ENCODE results near the gene MCC. TPM values are rescaled to one million over a fixed set of nuclear protein-coding genes. Genes with fewer than 3 reads are reported as not detected.
A peak's percentile ranks its signal among the peaks of the same experiment; 100 is the strongest.

MCC gene
- total and polyA plus RNA-seq, 2 of the 4 experiments (the other 2 are of a cell fraction) = 5.0 to 20.6 TPM

DNA sequence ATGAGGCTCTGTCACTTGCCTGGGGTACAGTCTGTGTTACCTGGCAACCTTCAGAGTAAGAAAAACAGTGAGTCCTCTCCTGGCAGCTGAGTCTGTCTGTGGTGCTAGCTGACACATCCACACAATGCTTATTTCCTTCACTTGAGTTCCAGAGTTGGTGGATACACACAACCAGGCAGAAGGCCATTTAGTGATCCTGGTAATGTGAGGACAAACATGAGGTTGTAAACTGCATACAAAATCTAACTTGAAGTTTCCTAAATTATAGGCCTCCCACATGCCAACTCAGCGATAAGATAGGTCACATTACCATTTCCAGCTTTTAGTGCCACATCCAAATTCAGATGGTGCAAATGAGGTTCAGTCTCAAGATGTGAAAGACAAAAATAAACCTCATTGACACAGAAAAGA is 386.1 kb downstream of the MCC start:
- no peak overlapping the region for H3K56ac ChIP-seq (ENCODE audit: extremely low read depth, insufficient read depth, low read length)
- BruUV-seq (replicated peaks) = no TSS peak
- DNase-seq = peak; percentile 50

More for the DNA sequence above, 386.1 kb downstream of the MCC start:
- Histone ChIP-seq H3K4me1 (ENCODE audit: control insufficient read depth, insufficient read depth, low read length) (no peaks in the 10 kb centered on the region), H2AFZ (replicated peaks; ENCODE audit: low read length, poor library complexity) (no peak overlapping the region), H2BK20ac (ENCODE audit: low read depth, low read length) (no peak overlapping the region), H3K27ac (ENCODE audit: insufficient read depth, low read length) (no peak overlapping the region), H3K27me3 (ENCODE audit: control insufficient read depth, insufficient read depth, low read length) (no peaks in the 10 kb centered on the region), H4K5ac (ENCODE audit: low read depth, low read length) (no peak overlapping the region), H3K4me3 (ENCODE audit: insufficient read depth, low read depth, low read length) (no peak overlapping the region), H3K4me2 (ENCODE audit: low read depth, low read length) (no peak overlapping the region), H2BK15ac (ENCODE audit: low read depth, low read length) (no peak overlapping the region), H2AK9ac (replicated peaks; ENCODE audit: low read depth, low read length, poor library complexity) (no peak overlapping the region), H2AK5ac (ENCODE audit: low read depth, low read length) (no peak overlapping the region), H3K4ac (ENCODE audit: low read depth, low read length) (no peak overlapping the region), H3K79me1 (ENCODE audit: low read depth in 1 of 2, low read length in 2 of 2) (no peaks in the 10 kb centered on the region; a peak in 1 of 4 replicates), H4K20me1 (ENCODE audit: insufficient read depth, low read length) (no peaks in the 10 kb centered on the region), H2BK5ac (ENCODE audit: low read depth, low read length, poor library complexity, severe bottlenecking) (no peak overlapping the region), H3K9me1 (ENCODE audit: insufficient read depth, low read length) (no peaks in the 10 kb centered on the region), H3K14ac (replicated peaks; ENCODE audit: low read depth, low read length) (no peak overlapping the region), H3K18ac (ENCODE audit: low read depth, low read length) (no peak overlapping the region), H3K9me3 (ENCODE audit: control insufficient read depth, insufficient read depth, low read length) (no peaks in the 10 kb centered on the region), H3K36me3 (ENCODE audit: control insufficient read depth, insufficient read depth, low read length) (peaks cover 31% of the 10 kb centered on the region), H3K23ac (ENCODE audit: low read depth, low read length) (no peak overlapping the region), H2BK120ac (ENCODE audit: low read depth, low read length) (no peak overlapping the region), H4K8ac (ENCODE audit: low read depth in 2 of 2, low read length in 2 of 2) (no peak overlapping the region), H3K9ac (ENCODE audit: low read depth, low read length) (no peak overlapping the region), H4K91ac (ENCODE audit: insufficient read depth, low read depth, low read length) (no peak overlapping the region)
- WGBS, 2 experiments (ENCODE audit: extremely low coverage in 2 of 2, insufficient read length in 1 of 2) = no CpG with 5 or more reads among the region's 1 CpG
- dilution Hi-C loops (cut with HindIII; ENCODE audit: low sequenced_read_pairs, unreplicated experiment) (no loop called here), intact Hi-C loops (cut with micrococcal nuclease) (no loop called here), in situ Hi-C loops (cut with MboI; ENCODE audit: low sequenced_read_pairs) (no loop called here)
- TF ChIP-seq RAD21 (IDR thresholded peaks at IDR 0.05; ENCODE audit: low read length) (no peak), MAFK (IDR thresholded peaks at IDR 0.05; ENCODE audit: low read depth, low read length) (peak; percentile 41)
- TF ChIP-seq, protein P1, sequence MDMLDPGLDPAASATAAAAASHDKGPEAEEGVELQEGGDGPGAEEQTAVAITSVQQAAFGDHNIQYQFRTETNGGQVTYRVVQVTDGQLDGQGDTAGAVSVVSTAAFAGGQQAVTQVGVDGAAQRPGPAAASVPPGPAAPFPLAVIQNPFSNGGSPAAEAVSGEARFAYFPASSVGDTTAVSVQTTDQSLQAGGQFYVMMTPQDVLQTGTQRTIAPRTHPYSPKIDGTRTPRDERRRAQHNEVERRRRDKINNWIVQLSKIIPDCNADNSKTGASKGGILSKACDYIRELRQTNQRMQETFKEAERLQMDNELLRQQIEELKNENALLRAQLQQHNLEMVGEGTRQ (IDR thresholded peaks at IDR 0.05; ENCODE audit: low read depth, low read length) = no peak
- no peak for ATAC-seq (ENCODE audit: low read depth)
- CTCF ChIA-PET = no interaction called here
- POLR2A ChIA-PET (ENCODE audit: unreplicated experiment) = no interaction called here
